Hematopoietic multipotent progenitor cell treated with erythropoietin and hydrocortisone succinate and interleukin-3 and kit ligand, for 6 days (in vitro differentiated cells): ENCODE results near the gene RNF224.
"Not testable (repeated sequence)": the region's sequence is repeated elsewhere in the genome, so short reads cannot be mapped to it uniquely, and the experiment has no call there.

Experiments used
- DNase-seq: peaks from one replicate; pipeline ENCODE4 v3.0.0-alpha.2; 2015

Gene RNF224

GRCh38 chr9:137228968-137229896 is 1.9 kb downstream of the RNF224 start:
- no peak for DNase-seq

GRCh38 chr9:137229903-137230704 is 2.8 kb downstream of the RNF224 start:
- DNase-seq, result no peak

GRCh38 chr9:137230705-137231371 is 3.5 kb downstream of the RNF224 start, which contains the start of gene SLC34A3:
TSS of gene SLC34A3 (plus strand) at chr9:137230901. CDS start at chr9:137231703, 802 bp downstream.
- DNase-seq, result no peak

GRCh38 chr9:137231372-137232039 is 4.2 kb downstream of the RNF224 start:
- no peak for DNase-seq

GRCh38 chr9:137232101-137232500 is 4.8 kb downstream of the RNF224 start:
- DNase-seq, result no peak

GRCh38 chr9:137232510-137232909 is 5.2 kb downstream of the RNF224 start:
- no peak for DNase-seq

- DNase-seq, result no peak
Observed at GRCh38 chr9:137233143-137233980, 6.1 kb downstream of the RNF224 start.

GRCh38 chr9:137234055-137234697 is 6.9 kb downstream of the RNF224 start:
- DNase-seq, result no peak

GRCh38 chr9:137234758-137235423 is 7.6 kb downstream of the RNF224 start:
- no peak for DNase-seq

- DNase-seq, result no peak
Observed at GRCh38 chr9:137235424-137236237, 8.3 kb downstream of the RNF224 start.

- DNase-seq, result peak; percentile 94
Observed at GRCh38 chr9:137236238-137236935, 9.1 kb downstream of the RNF224 start.

GRCh38 chr9:137236936-137237421 is 9.7 kb downstream of the RNF224 start:
- DNase-seq, result no peak

GRCh38 chr9:137237759-137238726 is 10.7 kb downstream of the RNF224 start:
- DNase-seq, result no peak

GRCh38 chr9:137239541-137240200 is 12.4 kb downstream of the RNF224 start:
- not testable (repeated sequence) for DNase-seq

- peak; percentile 88 for DNase-seq
Observed at GRCh38 chr9:137240318-137240840, 13.1 kb downstream of the RNF224 start.

GRCh38 chr9:137240841-137241489 is 13.7 kb downstream of the RNF224 start, which contains the start of gene TUBB4B:
TSS of gene TUBB4B (plus strand) at chr9:137241287. CDS start at chr9:137241361, 74 bp downstream.
- DNase-seq, result peak; percentile 100
